ENCODE results near the gene EIF3C. TPM values are rescaled to one million over a fixed set of nuclear protein-coding genes. Genes with fewer than 3 reads are reported as not detected.
"Not testable (repeated sequence)": the region's sequence is repeated elsewhere in the genome, so short reads cannot be mapped to it uniquely, and the experiment has no call there.

Gene EIF3C
- 100 to 1,000 TPM; 186 to 373 TPM for total RNA-seq

- H3K9me3 ChIP-seq; H3K4me1 ChIP-seq (replicated peaks); H3K4me3 ChIP-seq; H3K27ac ChIP-seq; H3K36me3 ChIP-seq; H3K27me3 ChIP-seq (replicated peaks; ENCODE audit: insufficient read depth); intact Hi-C loops (cut with DNase I); DNase-seq (ENCODE audit: low spot score): not testable (repeated sequence)
- no CpG with 5 or more reads among the region's 66 CpGs for WGBS
Measured at GRCh38 chr16:28711220-28712083, at the start of gene EIF3C. TSS of gene EIF3C (plus strand) at chr16:28711464. CDS start at chr16:28711687, 223 bp downstream.

GRCh38 chr16:28666264-28666663 lies 45.0 kb upstream of the EIF3C start:
- H3K4me3 ChIP-seq; H3K27me3 ChIP-seq (replicated peaks; ENCODE audit: insufficient read depth); intact Hi-C loops (cut with DNase I); H3K9me3 ChIP-seq; H3K27ac ChIP-seq; DNase-seq (ENCODE audit: low spot score); H3K4me1 ChIP-seq (replicated peaks); H3K36me3 ChIP-seq: not testable (repeated sequence)
- 91% methylated on average over 11 of the region's 25 CpGs for whole genome bisulfite sequencing

GRCh38 chr16:28667480-28667879 lies 43.8 kb upstream of the EIF3C start:
- WGBS, result no CpG with 5 or more reads among the region's 7 CpGs
- intact Hi-C loops (cut with DNase I), result not testable (repeated sequence)

GRCh38 chr16:28668199-28668598 lies 43.1 kb upstream of the EIF3C start:
- H3K4me3 ChIP-seq; H3K27me3 ChIP-seq (replicated peaks; ENCODE audit: insufficient read depth); H3K27ac ChIP-seq; H3K4me1 ChIP-seq (replicated peaks); H3K36me3 ChIP-seq; DNase-seq (ENCODE audit: low spot score); intact Hi-C loops (cut with DNase I); H3K9me3 ChIP-seq: not testable (repeated sequence)
- no CpG with 5 or more reads among the region's 4 CpGs for WGBS

More at GRCh38 chr16:28667480-28667879, 43.8 kb upstream of the EIF3C start:
- not testable (repeated sequence) for H3K27me3 ChIP-seq (replicated peaks; ENCODE audit: insufficient read depth); H3K9me3 ChIP-seq; H3K4me3 ChIP-seq; H3K27ac ChIP-seq; DNase-seq (ENCODE audit: low spot score); H3K36me3 ChIP-seq; H3K4me1 ChIP-seq (replicated peaks)

GRCh38 chr16:28688327-28688952 lies 22.8 kb upstream of the EIF3C start:
- no CpG with 5 or more reads among the region's 10 CpGs for WGBS
- H3K27me3 ChIP-seq (replicated peaks; ENCODE audit: insufficient read depth); H3K9me3 ChIP-seq; DNase-seq (ENCODE audit: low spot score); intact Hi-C loops (cut with DNase I); H3K27ac ChIP-seq; H3K4me1 ChIP-seq (replicated peaks); H3K4me3 ChIP-seq; H3K36me3 ChIP-seq: not testable (repeated sequence)

- WGBS, result no CpG with 5 or more reads among the region's 13 CpGs
Measured at GRCh38 chr16:28689425-28689824, 21.8 kb upstream of the EIF3C start.

GRCh38 chr16:28691722-28692121 lies 19.5 kb upstream of the EIF3C start:
- DNase-seq (ENCODE audit: low spot score); intact Hi-C loops (cut with DNase I); H3K4me1 ChIP-seq (replicated peaks); H3K9me3 ChIP-seq; H3K4me3 ChIP-seq; H3K36me3 ChIP-seq; H3K27me3 ChIP-seq (replicated peaks; ENCODE audit: insufficient read depth); H3K27ac ChIP-seq: not testable (repeated sequence)
- WGBS, result 92% methylated on average over 2 of the region's 4 CpGs

More at GRCh38 chr16:28689425-28689824, 21.8 kb upstream of the EIF3C start:
- H3K27ac ChIP-seq; H3K27me3 ChIP-seq (replicated peaks; ENCODE audit: insufficient read depth); H3K9me3 ChIP-seq; H3K4me1 ChIP-seq (replicated peaks); DNase-seq (ENCODE audit: low spot score); intact Hi-C loops (cut with DNase I); H3K4me3 ChIP-seq; H3K36me3 ChIP-seq: not testable (repeated sequence)

GRCh38 chr16:28693257-28693950 lies 17.9 kb upstream of the EIF3C start:
- H3K27me3 ChIP-seq (replicated peaks; ENCODE audit: insufficient read depth); H3K36me3 ChIP-seq; H3K9me3 ChIP-seq; H3K27ac ChIP-seq; H3K4me1 ChIP-seq (replicated peaks); DNase-seq (ENCODE audit: low spot score); intact Hi-C loops (cut with DNase I); H3K4me3 ChIP-seq: not testable (repeated sequence)
- WGBS, result no CpG with 5 or more reads among the region's 11 CpGs

GRCh38 chr16:28699792-28700191 lies 11.5 kb upstream of the EIF3C start:
- intact Hi-C loops (cut with DNase I); H3K27ac ChIP-seq; H3K27me3 ChIP-seq (replicated peaks; ENCODE audit: insufficient read depth); H3K4me3 ChIP-seq; H3K36me3 ChIP-seq; H3K4me1 ChIP-seq (replicated peaks); H3K9me3 ChIP-seq; DNase-seq (ENCODE audit: low spot score): not testable (repeated sequence)
- no CpG with 5 or more reads among the region's 9 CpGs for WGBS

- WGBS, result 94% methylated on average over 13 of the region's 19 CpGs
- H3K27me3 ChIP-seq (replicated peaks; ENCODE audit: insufficient read depth); intact Hi-C loops (cut with DNase I); H3K9me3 ChIP-seq; H3K36me3 ChIP-seq; H3K4me3 ChIP-seq; DNase-seq (ENCODE audit: low spot score); H3K4me1 ChIP-seq (replicated peaks); H3K27ac ChIP-seq: not testable (repeated sequence)
Measured at GRCh38 chr16:28700349-28700748, 10.9 kb upstream of the EIF3C start.

GRCh38 chr16:28701384-28701783 lies 9.9 kb upstream of the EIF3C start:
- H3K36me3 ChIP-seq; intact Hi-C loops (cut with DNase I); H3K27me3 ChIP-seq (replicated peaks; ENCODE audit: insufficient read depth); H3K27ac ChIP-seq; H3K4me3 ChIP-seq; H3K4me1 ChIP-seq (replicated peaks); DNase-seq (ENCODE audit: low spot score); H3K9me3 ChIP-seq: not testable (repeated sequence)
- WGBS, result no CpG with 5 or more reads among the region's 8 CpGs

- H3K4me3 ChIP-seq; H3K27ac ChIP-seq; H3K4me1 ChIP-seq (replicated peaks); H3K9me3 ChIP-seq; H3K36me3 ChIP-seq; H3K27me3 ChIP-seq (replicated peaks; ENCODE audit: insufficient read depth); intact Hi-C loops (cut with DNase I); DNase-seq (ENCODE audit: low spot score): not testable (repeated sequence)
- no CpG with 5 or more reads among the region's 7 CpGs for WGBS
Measured at GRCh38 chr16:28704246-28704645, 7.0 kb upstream of the EIF3C start.
